ENCODE measurements around the gene SPATA2. TPM values are rescaled to one million over a fixed set of nuclear protein-coding genes. Genes with fewer than 3 reads are reported as not detected.

SPATA2 gene
- total RNA-seq, 1 donor from 2014 or later: 8.4 TPM

DNA sequence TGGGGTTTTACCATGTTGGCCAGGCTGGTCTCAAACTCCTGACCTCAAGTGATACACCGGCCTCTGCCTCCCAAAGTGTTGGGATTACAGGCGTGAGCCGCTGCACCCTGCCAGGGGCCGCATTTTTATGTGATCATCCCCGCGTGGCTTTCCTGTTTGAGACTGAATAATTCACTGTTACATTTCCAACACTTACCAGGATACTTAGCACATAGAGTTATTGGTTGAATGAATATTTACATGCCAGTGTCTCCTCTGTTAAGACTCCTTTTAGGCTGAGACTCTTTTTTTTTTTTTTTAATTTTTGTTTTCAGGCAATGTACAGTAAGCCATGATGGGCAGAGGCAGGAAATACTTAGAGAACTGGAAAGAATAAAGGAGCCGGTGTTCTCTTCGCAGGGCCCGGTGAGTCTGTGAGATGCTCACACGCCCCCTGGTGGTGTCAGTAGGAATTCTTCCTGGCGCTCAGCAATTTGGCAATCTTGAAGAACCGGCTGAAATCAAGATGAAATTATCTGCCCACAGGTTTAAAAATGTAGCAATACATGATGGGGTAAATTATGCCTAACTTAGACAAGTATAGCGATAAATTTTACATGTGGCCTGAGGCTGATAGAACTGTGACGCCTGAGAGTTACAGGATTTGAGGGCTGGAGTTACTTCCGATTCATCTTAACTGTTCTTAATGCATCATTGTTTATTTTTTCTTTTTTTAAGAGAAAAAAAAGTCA is 13.2 kb upstream of the SPATA2 start:
- Mint-ChIP-seq H3K27ac (ENCODE audit: unreplicated experiment) (no peak overlapping the region), H3K9me3 (ENCODE audit: unreplicated experiment) (no peaks in the 10 kb centered on the region), H3K4me3 (ENCODE audit: unreplicated experiment) (no peak overlapping the region), H3K27me3 (ENCODE audit: unreplicated experiment) (peaks cover 2% of the 10 kb centered on the region), H3K36me3 (ENCODE audit: low read depth, unreplicated experiment) (no peaks in the 10 kb centered on the region), H3K4me1 (ENCODE audit: unreplicated experiment) (peaks cover 3% of the 10 kb centered on the region)
- DNase-seq (ENCODE audit: low spot score): peak; percentile 82
- TF ChIP-seq, protein P1, sequence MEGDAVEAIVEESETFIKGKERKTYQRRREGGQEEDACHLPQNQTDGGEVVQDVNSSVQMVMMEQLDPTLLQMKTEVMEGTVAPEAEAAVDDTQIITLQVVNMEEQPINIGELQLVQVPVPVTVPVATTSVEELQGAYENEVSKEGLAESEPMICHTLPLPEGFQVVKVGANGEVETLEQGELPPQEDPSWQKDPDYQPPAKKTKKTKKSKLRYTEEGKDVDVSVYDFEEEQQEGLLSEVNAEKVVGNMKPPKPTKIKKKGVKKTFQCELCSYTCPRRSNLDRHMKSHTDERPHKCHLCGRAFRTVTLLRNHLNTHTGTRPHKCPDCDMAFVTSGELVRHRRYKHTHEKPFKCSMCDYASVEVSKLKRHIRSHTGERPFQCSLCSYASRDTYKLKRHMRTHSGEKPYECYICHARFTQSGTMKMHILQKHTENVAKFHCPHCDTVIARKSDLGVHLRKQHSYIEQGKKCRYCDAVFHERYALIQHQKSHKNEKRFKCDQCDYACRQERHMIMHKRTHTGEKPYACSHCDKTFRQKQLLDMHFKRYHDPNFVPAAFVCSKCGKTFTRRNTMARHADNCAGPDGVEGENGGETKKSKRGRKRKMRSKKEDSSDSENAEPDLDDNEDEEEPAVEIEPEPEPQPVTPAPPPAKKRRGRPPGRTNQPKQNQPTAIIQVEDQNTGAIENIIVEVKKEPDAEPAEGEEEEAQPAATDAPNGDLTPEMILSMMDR (IDR thresholded peaks at IDR 0.05; ENCODE audit: unreplicated experiment): peak; percentile 87

DNA sequence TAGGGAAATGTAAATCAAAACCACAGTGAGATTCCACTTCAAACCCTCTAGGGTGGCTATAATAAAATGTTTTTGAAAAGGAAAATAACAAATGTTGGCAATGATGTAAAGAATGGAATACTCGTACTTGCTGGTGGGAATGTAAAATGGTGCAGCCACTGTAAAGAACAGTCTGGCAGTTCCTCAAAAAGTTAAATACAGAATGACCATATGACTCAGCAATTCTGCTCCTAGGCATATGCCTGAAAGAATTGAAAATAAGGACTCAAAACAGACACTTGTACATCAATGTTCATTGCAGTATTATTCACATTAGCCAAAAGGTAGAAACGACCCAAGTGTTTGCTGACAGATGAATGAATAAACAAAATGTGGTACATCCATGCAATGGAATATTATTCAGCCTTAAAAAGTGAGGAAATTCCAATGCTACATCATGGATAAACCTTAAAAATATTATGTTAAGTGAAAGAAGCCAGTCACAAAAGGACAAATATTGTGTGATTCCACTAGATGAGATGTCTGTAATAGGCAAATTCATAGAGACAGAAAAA is 10.6 kb upstream of the SPATA2 start:
- H3K27ac Mint-ChIP-seq (ENCODE audit: unreplicated experiment): no peak overlapping the region
- H3K27me3 Mint-ChIP-seq (ENCODE audit: unreplicated experiment): peaks cover 2% of the 10 kb centered on the region
- H3K9me3 Mint-ChIP-seq (ENCODE audit: unreplicated experiment): no peaks in the 10 kb centered on the region
- TF ChIP-seq, protein P1 (IDR thresholded peaks at IDR 0.05; ENCODE audit: unreplicated experiment): no peak
- H3K4me1 Mint-ChIP-seq (ENCODE audit: unreplicated experiment): peaks cover 3% of the 10 kb centered on the region
- H3K4me3 Mint-ChIP-seq (ENCODE audit: unreplicated experiment): no peak overlapping the region
- no peak for DNase-seq (ENCODE audit: low spot score)
- H3K36me3 Mint-ChIP-seq (ENCODE audit: low read depth, unreplicated experiment): no peaks in the 10 kb centered on the region

DNA sequence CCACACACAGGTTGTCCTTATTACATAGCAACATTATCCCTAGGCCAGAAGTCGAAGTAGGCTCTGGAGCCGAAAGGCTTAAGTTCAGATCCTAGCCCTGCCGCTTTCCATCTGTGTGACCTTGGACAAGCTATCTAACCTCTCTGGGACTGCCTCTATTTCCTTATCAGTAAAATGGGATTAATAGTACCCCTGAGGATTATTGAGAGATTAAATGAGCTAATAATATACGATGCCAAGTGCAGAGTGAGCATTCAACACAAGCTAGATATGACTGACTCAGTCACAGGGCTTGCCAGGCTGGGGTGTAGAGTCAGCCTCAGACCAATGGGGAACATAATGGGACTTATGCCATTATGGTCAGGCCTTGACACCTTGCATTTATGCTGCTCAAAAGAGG is 8.9 kb upstream of the SPATA2 start:
- peaks cover 2% of the 10 kb centered on the region for H3K27me3 Mint-ChIP-seq (ENCODE audit: unreplicated experiment)
- DNase-seq (ENCODE audit: low spot score): no peak
- no peaks in the 10 kb centered on the region for H3K9me3 Mint-ChIP-seq (ENCODE audit: unreplicated experiment)
- H3K4me3 Mint-ChIP-seq (ENCODE audit: unreplicated experiment): no peak overlapping the region
- no peak overlapping the region for H3K27ac Mint-ChIP-seq (ENCODE audit: unreplicated experiment)
- H3K4me1 Mint-ChIP-seq (ENCODE audit: unreplicated experiment): peaks cover 3% of the 10 kb centered on the region
- TF ChIP-seq, protein P1 (IDR thresholded peaks at IDR 0.05; ENCODE audit: unreplicated experiment): no peak
- no peaks in the 10 kb centered on the region for H3K36me3 Mint-ChIP-seq (ENCODE audit: low read depth, unreplicated experiment)

DNA sequence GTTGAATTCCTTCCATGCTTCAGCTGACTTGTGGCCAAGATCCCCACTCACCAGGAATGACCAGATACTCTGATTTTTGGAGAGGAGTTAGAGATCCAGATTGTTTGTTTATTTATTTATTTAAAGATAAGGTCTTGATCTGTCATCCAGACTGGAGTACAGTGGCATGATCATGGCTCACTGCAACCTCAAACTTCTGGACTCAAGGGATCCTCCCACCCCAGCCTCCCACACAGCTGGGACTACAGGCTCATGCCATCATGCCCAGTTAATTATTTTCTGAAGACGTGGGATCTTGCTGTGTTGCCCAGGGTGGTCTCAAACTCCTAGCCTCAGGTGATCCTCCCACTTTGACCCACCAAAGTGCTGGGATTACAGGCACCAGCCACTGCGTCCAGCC is 4.1 kb upstream of the SPATA2 start:
- peaks cover 8% of the 10 kb centered on the region for H3K4me1 Mint-ChIP-seq (ENCODE audit: unreplicated experiment)
- no peaks in the 10 kb centered on the region for H3K36me3 Mint-ChIP-seq (ENCODE audit: low read depth, unreplicated experiment)

DNA sequence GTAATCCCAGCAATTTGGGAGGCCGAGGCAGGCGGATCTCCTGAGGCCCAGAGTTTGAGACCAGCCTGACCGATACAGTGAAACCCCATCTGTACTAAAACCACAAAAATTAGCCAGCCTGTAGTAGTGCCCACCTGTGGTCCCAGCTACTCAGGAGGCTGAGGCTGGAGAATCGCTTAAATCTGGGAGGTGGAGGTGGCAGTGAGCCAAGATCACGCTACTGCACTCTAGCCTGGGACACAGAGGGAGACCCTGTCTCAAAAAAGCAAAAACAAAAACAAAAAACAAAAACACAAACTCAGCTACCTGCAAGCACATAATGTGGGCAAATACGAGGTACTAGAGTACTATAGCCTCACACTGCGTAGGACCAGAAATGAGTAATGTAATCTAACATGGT is 3.7 kb upstream of the SPATA2 start:
- Mint-ChIP-seq H3K27me3 (ENCODE audit: unreplicated experiment) (peaks cover 4% of the 10 kb centered on the region), H3K4me1 (ENCODE audit: unreplicated experiment) (peaks cover 11% of the 10 kb centered on the region), H3K36me3 (ENCODE audit: low read depth, unreplicated experiment) (no peaks in the 10 kb centered on the region), H3K27ac (ENCODE audit: unreplicated experiment) (no peak overlapping the region), H3K9me3 (ENCODE audit: unreplicated experiment) (no peaks in the 10 kb centered on the region), H3K4me3 (ENCODE audit: unreplicated experiment) (no peak overlapping the region)
- DNase-seq (ENCODE audit: low spot score): no peak
- TF ChIP-seq, protein P1 (IDR thresholded peaks at IDR 0.05; ENCODE audit: unreplicated experiment): no peak

More for the DNA sequence above, 4.1 kb upstream of the SPATA2 start:
- Mint-ChIP-seq H3K4me3 (ENCODE audit: unreplicated experiment) (no peak overlapping the region), H3K9me3 (ENCODE audit: unreplicated experiment) (no peaks in the 10 kb centered on the region), H3K27me3 (ENCODE audit: unreplicated experiment) (peaks cover 2% of the 10 kb centered on the region), H3K27ac (ENCODE audit: unreplicated experiment) (no peak overlapping the region)
- TF ChIP-seq, protein P1 (IDR thresholded peaks at IDR 0.05; ENCODE audit: unreplicated experiment): no peak
- DNase-seq (ENCODE audit: low spot score): no peak
